HepG2 (cell line): ENCODE measurements around the gene HOXA6. TPM values are rescaled to one million over a fixed set of nuclear protein-coding genes. Genes with fewer than 3 reads are reported as not detected.
A peak's percentile ranks its signal among the peaks of the same experiment; 100 is the strongest.

ENCODE experiments used
- BORCS8-MEF2B ChIP-seq: sonication (generic); formaldehyde crosslinking; IDR thresholded peaks from 2 replicates; pipeline ENCODE4 v1.8.0; 2022; ENCODE audit warnings: mild to moderate bottlenecking, missing genetic modification reagents
- E2F1 ChIP-seq: sonication (generic); formaldehyde crosslinking; IDR thresholded peaks from 2 replicates; pipeline ENCODE4 v1.5.0; 2020; ENCODE audit warnings: missing genetic modification reagents
- HBP1 ChIP-seq: IDR thresholded peaks from 2 replicates; pipeline ENCODE4 v1.6.1; 2016; ENCODE audit warnings: low read depth, control low read depth
- HNF4A ChIP-seq: sonication (generic); formaldehyde crosslinking; IDR thresholded peaks from 2 replicates; pipeline ENCODE4 v1.4.0; 2020; ENCODE audit warnings: missing genetic modification reagents
- NR2C2 ChIP-seq: sonication (generic); formaldehyde crosslinking; IDR thresholded peaks from 2 replicates; pipeline ENCODE4 v1.4.0; 2020; ENCODE audit warnings: missing genetic modification reagents, mild to moderate bottlenecking, moderate library complexity, borderline replicate concordance
- TFDP1 ChIP-seq: IDR thresholded peaks from 2 replicates; pipeline ENCODE4 v1.6.1; 2016; ENCODE audit warnings: missing compliant biosample characterization, missing genetic modification reagents, borderline replicate concordance
- ZNF124 ChIP-seq: sonication (generic); formaldehyde crosslinking; IDR thresholded peaks from 2 replicates; pipeline ENCODE4 v1.4.0; 2020; ENCODE audit warnings: missing genetic modification reagents
- ZNF501 ChIP-seq: sonication (generic); formaldehyde crosslinking; IDR thresholded peaks from 2 replicates; pipeline ENCODE4 v1.5.1; 2020; ENCODE audit warnings: mild to moderate bottlenecking, moderate library complexity, missing genetic modification reagents
- ZNF776 ChIP-seq: sonication (generic); formaldehyde crosslinking; IDR thresholded peaks from 2 replicates; pipeline ENCODE4 v1.4.0; 2020; ENCODE audit warnings: mild to moderate bottlenecking, missing genetic modification reagents
- ZSCAN21 ChIP-seq: sonication (generic); formaldehyde crosslinking; IDR thresholded peaks from 2 replicates; pipeline ENCODE4 v1.8.0; 2022; ENCODE audit warnings: mild to moderate bottlenecking, missing genetic modification reagents, moderate library complexity, borderline replicate concordance
- polyA plus RNA-seq, 8 experiments: library from polyadenylated mRNA; depleted of rRNA in 3 of 8; stranded (reverse) in 7 of 8; unstranded in 1 of 8; fragments of >200 nt; fragmentation: Illumina TruSeq in 4 of 8; extraction: Trizol in 4 of 8; gene quantifications; 2 replicates each; pipeline versions ENCODE4 v1.2.1 to v1.2.3, GENCODE V29; 2011 to 2016; ENCODE audit warnings: low read depth in 4 of 8, missing spikeins in 1 of 8, mixed read lengths in 1 of 8; ENCODE audit not compliant: insufficient read depth in 1 of 8
- total RNA-seq, 5 experiments: library from RNA; depleted of rRNA; stranded (reverse); fragments of >200 nt; fragmentation: Illumina TruSeq; extraction: Trizol; gene quantifications; 2 replicates each; pipeline ENCODE4 v1.2.3, GENCODE V29; 2016; ENCODE audit warnings: low read depth in 1 of 5
- TF ChIP-seq, protein P1 (sequence below), 2 experiments: sonication (generic) in 1 of 2; formaldehyde crosslinking in 1 of 2; IDR thresholded peaks; 2 replicates each; pipeline versions ENCODE4 v1.4.0 to v1.6.1; 2016 to 2020; ENCODE audit warnings: borderline replicate concordance in 1 of 2, low read depth in 1 of 2, mild to moderate bottlenecking in 1 of 2, missing genetic modification reagents in 1 of 2
- TF ChIP-seq, protein P2 (sequence below), 2 experiments: sonication (generic) in 1 of 2; formaldehyde crosslinking in 1 of 2; IDR thresholded peaks; 2 replicates each; pipeline versions ENCODE4 v1.4.0 to v1.6.1; 2018 to 2020; ENCODE audit warnings: missing genetic modification reagents in 2 of 2, borderline replicate concordance in 1 of 2, low read depth in 1 of 2, mild to moderate bottlenecking in 1 of 2, missing biosample characterization in 1 of 2
- TF ChIP-seq, protein P3 (sequence below): sonication (generic); formaldehyde crosslinking; IDR thresholded peaks from 2 replicates; pipeline ENCODE4 v1.9.0; 2021; ENCODE audit warnings: missing genetic modification reagents, borderline replicate concordance
- TF ChIP-seq, protein P4 (sequence below): sonication (generic); formaldehyde crosslinking; IDR thresholded peaks from 2 replicates; pipeline ENCODE4 v1.8.1; 2023; ENCODE audit warnings: missing genetic modification reagents, mild to moderate bottlenecking, borderline replicate concordance

HOXA6 gene
- total and polyA plus RNA-seq, 2 of the 13 experiments (the other 11 are each of a cell fraction or from before 2014, with no cell fraction given): 1.3 to 1.5 TPM

GRCh38 chr7:27130540-27131389, 16.8 kb downstream of the HOXA6 start, which contains the start of gene HOXA4 (continued):
- TF ChIP-seq NR2C2 (CRISPR knock-in tag) (peak; percentile 88), E2F1 (CRISPR knock-in tag) (peak; percentile 86), ZNF776 (CRISPR knock-in tag) (peak; percentile 65; the same call in 1 of the 2 replicates), ZSCAN21 (no peak; the same call in 1 of the 2 replicates), HBP1 (peak; percentile 80; the same call in 1 of the 2 replicates), TFDP1 (peak; percentile 94), ZNF124 (CRISPR knock-in tag) (no peak), HNF4A (CRISPR knock-in tag) (peak; percentile 63), ZNF501 (CRISPR knock-in tag) (peak; percentile 72; the same call in 1 of the 2 replicates), BORCS8-MEF2B (CRISPR knock-in tag) (peak; percentile 87)
- TF ChIP-seq, protein P1, sequence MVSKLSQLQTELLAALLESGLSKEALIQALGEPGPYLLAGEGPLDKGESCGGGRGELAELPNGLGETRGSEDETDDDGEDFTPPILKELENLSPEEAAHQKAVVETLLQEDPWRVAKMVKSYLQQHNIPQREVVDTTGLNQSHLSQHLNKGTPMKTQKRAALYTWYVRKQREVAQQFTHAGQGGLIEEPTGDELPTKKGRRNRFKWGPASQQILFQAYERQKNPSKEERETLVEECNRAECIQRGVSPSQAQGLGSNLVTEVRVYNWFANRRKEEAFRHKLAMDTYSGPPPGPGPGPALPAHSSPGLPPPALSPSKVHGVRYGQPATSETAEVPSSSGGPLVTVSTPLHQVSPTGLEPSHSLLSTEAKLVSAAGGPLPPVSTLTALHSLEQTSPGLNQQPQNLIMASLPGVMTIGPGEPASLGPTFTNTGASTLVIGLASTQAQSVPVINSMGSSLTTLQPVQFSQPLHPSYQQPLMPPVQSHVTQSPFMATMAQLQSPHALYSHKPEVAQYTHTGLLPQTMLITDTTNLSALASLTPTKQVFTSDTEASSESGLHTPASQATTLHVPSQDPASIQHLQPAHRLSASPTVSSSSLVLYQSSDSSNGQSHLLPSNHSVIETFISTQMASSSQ (IDR thresholded peaks at IDR 0.05; ENCODE audit: low read depth): no peak
- TF ChIP-seq, protein P1 (CRISPR knock-in tag; IDR thresholded peaks at IDR 0.05; ENCODE audit: borderline replicate concordance): no peak; the same call in 1 of the 2 replicates
- TF ChIP-seq, protein P2, sequence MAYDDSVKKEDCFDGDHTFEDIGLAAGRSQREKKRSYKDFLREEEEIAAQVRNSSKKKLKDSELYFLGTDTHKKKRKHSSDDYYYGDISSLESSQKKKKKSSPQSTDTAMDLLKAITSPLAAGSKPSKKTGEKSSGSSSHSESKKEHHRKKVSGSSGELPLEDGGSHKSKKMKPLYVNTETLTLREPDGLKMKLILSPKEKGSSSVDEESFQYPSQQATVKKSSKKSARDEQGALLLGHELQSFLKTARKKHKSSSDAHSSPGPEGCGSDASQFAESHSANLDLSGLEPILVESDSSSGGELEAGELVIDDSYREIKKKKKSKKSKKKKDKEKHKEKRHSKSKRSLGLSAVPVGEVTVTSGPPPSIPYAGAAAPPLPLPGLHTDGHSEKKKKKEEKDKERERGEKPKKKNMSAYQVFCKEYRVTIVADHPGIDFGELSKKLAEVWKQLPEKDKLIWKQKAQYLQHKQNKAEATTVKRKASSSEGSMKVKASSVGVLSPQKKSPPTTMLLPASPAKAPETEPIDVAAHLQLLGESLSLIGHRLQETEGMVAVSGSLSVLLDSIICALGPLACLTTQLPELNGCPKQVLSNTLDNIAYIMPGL (CRISPR knock-in tag; IDR thresholded peaks at IDR 0.05; ENCODE audit: borderline replicate concordance in 1 of 2, low read depth in 1 of 2): peak in 1 of 2 experiments; percentile 43; a peak in 1 of 4 replicates
- TF ChIP-seq, protein P3, sequence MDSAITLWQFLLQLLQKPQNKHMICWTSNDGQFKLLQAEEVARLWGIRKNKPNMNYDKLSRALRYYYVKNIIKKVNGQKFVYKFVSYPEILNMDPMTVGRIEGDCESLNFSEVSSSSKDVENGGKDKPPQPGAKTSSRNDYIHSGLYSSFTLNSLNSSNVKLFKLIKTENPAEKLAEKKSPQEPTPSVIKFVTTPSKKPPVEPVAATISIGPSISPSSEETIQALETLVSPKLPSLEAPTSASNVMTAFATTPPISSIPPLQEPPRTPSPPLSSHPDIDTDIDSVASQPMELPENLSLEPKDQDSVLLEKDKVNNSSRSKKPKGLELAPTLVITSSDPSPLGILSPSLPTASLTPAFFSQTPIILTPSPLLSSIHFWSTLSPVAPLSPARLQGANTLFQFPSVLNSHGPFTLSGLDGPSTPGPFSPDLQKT (CRISPR knock-in tag): no peak
- TF ChIP-seq, protein P4, sequence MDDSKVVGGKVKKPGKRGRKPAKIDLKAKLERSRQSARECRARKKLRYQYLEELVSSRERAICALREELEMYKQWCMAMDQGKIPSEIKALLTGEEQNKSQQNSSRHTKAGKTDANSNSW (CRISPR knock-in tag): 0 out of 2 replicates have a peak, but pooled peaks have one; percentile 41
